Prostate gland (tissue), 2 donors: Measurements from ENCODE around the gene SLCO4A1.

Experiments used
- POLR2A ChIP-seq: fragments of 450-650 bp; IDR thresholded peaks from one replicate; pipeline ENCODE4 v1.6.1; 2016; ENCODE audit warnings: antibody characterized with exemption, mild to moderate bottlenecking
- POLR2AphosphoS5 ChIP-seq: sonication (generic); formaldehyde crosslinking; IDR thresholded peaks from one replicate; pipeline ENCODE4 v1.6.1; 2017; ENCODE audit warnings: antibody characterized with exemption
- TF ChIP-seq, protein P1 (sequence below), 4 experiments: fragments of 200-600 bp in 2 of 4; fragments of 450-650 bp in 2 of 4; sonication (generic) in 2 of 4; IDR thresholded peaks; 1 replicate in 3 of 4; 2 replicates in 1 of 4; pipeline ENCODE4 v1.5.1; 2016 to 2019; ENCODE audit warnings: antibody characterized with exemption in 4 of 4, mild to moderate bottlenecking in 2 of 4, moderate library complexity in 2 of 4

DNA sequence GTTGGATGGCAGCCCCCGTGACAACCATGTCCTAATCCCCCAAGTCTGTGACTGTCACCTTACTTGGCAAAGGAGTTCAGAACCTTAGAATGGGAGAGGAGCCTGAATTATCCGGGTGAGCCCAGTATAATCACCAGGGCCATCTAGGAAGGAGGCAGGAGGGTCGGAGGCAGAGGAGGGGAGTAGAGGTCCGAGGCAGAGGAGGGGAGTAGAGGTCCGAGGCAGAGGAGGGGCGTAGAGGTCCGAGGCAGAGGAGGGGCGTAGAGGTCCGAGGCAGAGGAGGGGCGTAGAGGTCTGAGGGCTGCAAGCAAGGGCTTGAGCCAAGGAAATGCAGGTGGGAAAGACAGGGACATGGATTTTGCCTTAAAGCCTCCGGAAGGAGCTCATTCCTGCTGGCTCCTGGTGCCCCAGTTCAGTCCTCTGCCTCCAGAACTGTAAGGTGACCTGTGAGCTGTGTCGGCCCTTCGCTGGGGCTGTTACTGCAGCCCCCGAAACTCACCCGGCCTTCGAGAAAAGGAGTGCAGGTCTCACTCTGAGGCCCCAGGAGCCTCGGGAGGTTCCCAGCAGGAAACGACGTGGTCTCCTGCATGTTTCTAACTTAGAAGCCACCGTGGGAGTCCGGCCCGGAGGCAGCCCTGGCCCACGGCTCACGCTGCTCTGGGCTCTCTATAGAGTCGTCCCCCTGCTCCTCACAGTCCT lies 20.0 kb upstream of the SLCO4A1 start:
- TF ChIP-seq, protein P1, sequence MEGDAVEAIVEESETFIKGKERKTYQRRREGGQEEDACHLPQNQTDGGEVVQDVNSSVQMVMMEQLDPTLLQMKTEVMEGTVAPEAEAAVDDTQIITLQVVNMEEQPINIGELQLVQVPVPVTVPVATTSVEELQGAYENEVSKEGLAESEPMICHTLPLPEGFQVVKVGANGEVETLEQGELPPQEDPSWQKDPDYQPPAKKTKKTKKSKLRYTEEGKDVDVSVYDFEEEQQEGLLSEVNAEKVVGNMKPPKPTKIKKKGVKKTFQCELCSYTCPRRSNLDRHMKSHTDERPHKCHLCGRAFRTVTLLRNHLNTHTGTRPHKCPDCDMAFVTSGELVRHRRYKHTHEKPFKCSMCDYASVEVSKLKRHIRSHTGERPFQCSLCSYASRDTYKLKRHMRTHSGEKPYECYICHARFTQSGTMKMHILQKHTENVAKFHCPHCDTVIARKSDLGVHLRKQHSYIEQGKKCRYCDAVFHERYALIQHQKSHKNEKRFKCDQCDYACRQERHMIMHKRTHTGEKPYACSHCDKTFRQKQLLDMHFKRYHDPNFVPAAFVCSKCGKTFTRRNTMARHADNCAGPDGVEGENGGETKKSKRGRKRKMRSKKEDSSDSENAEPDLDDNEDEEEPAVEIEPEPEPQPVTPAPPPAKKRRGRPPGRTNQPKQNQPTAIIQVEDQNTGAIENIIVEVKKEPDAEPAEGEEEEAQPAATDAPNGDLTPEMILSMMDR (IDR thresholded peaks at IDR 0.05): no peak
- TF ChIP-seq POLR2AphosphoS5 (no peak), POLR2A (no peak)
